ENCODE measurements around the gene MANSC4.

Gene MANSC4

DNA sequence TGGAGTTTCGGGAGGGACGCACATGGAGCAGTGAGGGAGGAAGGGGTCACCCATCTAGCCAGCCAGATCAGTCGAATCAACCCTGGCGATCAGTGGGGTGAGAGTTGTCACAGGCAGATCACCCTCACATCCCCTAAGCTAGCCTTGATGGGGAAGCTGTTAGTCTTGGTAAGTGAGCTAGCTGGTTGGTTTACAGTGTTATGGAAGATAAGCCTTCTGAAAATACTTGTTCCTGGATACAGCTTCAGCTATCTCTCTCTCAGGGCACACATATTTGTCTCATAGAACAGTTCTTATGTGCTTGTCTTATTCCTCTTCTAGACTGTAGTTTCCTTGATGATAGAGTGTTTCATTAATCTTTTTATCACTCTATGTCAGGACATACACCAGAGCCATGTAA lies 26.2 kb upstream of the MANSC4 start:
- no peaks in the 10 kb centered on the region for H3K36me3 ChIP-seq (ENCODE audit: insufficient read depth, low read length)
- TF ChIP-seq FOXP2 (optimal IDR thresholded peaks at IDR 0.05; ENCODE audit: control extremely low read depth, extremely low read length, insufficient read depth) (no peak), POLR2AphosphoS5 (IDR thresholded peaks at IDR 0.05; ENCODE audit: borderline replicate concordance, low read depth, low read length) (no peak), EZH2 (IDR thresholded peaks at IDR 0.05) (no peak)
- no peak overlapping the region for H3K9ac ChIP-seq (ENCODE audit: insufficient read length)
- H3K27ac ChIP-seq: no peak overlapping the region
- no peak overlapping the region for H3K4me3 ChIP-seq
- H3K9me3 ChIP-seq (ENCODE audit: low read depth, low read length): no peaks in the 10 kb centered on the region
- no peak for DNase-seq (ENCODE audit: low read depth, low spot score)

DNA sequence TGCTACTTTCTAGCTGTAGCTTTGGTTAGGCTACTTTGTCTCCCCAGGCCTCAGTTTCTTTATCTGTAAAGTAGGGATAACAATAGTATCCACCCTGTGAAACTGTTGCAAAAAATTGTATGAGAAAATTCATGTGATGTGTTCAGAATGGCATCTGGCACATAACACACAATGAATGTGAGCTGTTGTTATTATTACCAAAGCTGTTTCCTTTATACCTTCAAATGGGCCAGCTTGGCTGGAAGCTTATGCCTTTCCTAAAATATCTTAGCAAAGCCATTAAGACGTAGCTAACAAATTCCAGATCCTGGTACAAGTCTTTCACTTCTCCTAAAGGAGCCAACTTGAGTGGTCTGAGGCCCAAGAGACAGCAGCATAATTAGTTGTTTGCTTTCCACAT lies 25.2 kb upstream of the MANSC4 start:
- Histone ChIP-seq H3K4me3 (no peak overlapping the region), H3K9ac (ENCODE audit: insufficient read length) (no peak overlapping the region), H3K9me3 (ENCODE audit: low read depth, low read length) (no peaks in the 10 kb centered on the region), H3K27ac (no peak overlapping the region), H3K36me3 (ENCODE audit: insufficient read depth, low read length) (no peaks in the 10 kb centered on the region)
- DNase-seq (ENCODE audit: low read depth, low spot score): no peak
- TF ChIP-seq POLR2AphosphoS5 (IDR thresholded peaks at IDR 0.05; ENCODE audit: borderline replicate concordance, low read depth, low read length) (no peak), FOXP2 (optimal IDR thresholded peaks at IDR 0.05; ENCODE audit: control extremely low read depth, extremely low read length, insufficient read depth) (no peak), EZH2 (IDR thresholded peaks at IDR 0.05) (no peak)

DNA sequence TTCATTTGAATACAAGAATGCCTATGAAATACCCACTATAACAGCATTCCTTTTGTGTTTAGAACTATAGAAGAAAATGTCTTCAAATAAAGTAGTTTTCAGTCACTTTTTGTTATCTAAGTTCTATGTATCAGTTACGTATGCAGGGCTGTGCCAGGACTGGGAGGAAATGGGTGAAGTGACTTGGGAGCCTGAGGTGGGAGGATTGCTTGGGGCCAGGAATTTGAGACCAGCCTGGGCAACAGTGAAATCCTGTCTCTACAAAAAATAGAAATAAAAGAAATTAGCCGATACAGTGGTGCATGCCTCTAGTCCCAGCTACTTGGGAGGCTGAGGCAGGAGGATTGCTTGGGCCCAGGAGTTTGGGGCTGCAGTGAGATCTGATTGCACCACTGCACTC lies 22.9 kb upstream of the MANSC4 start:
- Histone ChIP-seq H3K9me3 (ENCODE audit: low read depth, low read length) (no peaks in the 10 kb centered on the region), H3K36me3 (ENCODE audit: insufficient read depth, low read length) (peaks cover 13% of the 10 kb centered on the region), H3K4me3 (no peak overlapping the region), H3K27ac (no peak overlapping the region), H3K9ac (ENCODE audit: insufficient read length) (no peak overlapping the region)
- TF ChIP-seq FOXP2 (optimal IDR thresholded peaks at IDR 0.05; ENCODE audit: control extremely low read depth, extremely low read length, insufficient read depth) (no peak), POLR2AphosphoS5 (IDR thresholded peaks at IDR 0.05; ENCODE audit: borderline replicate concordance, low read depth, low read length) (no peak), EZH2 (IDR thresholded peaks at IDR 0.05) (no peak)
- DNase-seq (ENCODE audit: low read depth, low spot score): no peak

DNA sequence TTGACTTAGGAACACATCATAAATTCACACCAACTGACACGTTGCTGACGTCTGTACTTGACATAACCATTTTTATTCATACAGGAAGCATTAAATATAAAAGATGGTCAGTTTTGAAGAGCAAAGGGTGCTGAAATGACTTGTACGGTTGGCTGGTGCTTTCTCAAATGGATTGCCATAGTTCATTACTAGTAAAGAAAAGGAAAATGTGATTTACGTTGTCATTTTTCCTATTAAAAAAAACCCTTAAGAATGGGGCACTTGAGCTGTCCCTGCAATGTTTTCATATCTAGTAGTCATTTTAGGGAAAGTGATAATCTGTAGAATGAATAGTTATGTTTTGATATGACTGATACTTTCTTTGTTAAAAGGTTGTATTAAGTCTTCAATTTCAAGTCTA lies 22.5 kb upstream of the MANSC4 start:
- H3K4me3 ChIP-seq: no peak overlapping the region
- TF ChIP-seq POLR2AphosphoS5 (IDR thresholded peaks at IDR 0.05; ENCODE audit: borderline replicate concordance, low read depth, low read length) (no peak), EZH2 (IDR thresholded peaks at IDR 0.05) (no peak), FOXP2 (optimal IDR thresholded peaks at IDR 0.05; ENCODE audit: control extremely low read depth, extremely low read length, insufficient read depth) (no peak)
- DNase-seq (ENCODE audit: low read depth, low spot score): no peak
- H3K36me3 ChIP-seq (ENCODE audit: insufficient read depth, low read length): peaks cover 18% of the 10 kb centered on the region
- H3K9me3 ChIP-seq (ENCODE audit: low read depth, low read length): no peaks in the 10 kb centered on the region
- no peak overlapping the region for H3K27ac ChIP-seq
- no peak overlapping the region for H3K9ac ChIP-seq (ENCODE audit: insufficient read length)

DNA sequence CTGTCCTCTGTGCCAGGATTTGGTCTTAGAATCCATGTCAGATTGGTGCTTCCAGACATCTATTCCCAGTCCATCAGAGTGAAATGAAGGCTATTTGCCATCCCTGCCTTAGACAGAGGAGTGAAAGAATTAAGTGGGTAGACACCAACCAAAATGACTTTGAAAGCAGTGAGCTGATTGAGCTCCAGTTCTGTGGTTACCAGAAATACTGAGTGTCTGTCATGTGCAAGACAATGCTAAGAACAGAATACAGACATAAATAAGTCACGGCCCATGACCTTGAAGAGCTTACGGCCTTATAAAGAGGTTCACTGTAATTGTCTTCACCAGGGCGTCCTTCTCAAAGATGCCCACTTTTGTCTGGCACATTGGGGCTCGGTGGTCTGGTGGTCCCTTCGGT lies 21.6 kb upstream of the MANSC4 start:
- no peak overlapping the region for H3K27ac ChIP-seq

DNA sequence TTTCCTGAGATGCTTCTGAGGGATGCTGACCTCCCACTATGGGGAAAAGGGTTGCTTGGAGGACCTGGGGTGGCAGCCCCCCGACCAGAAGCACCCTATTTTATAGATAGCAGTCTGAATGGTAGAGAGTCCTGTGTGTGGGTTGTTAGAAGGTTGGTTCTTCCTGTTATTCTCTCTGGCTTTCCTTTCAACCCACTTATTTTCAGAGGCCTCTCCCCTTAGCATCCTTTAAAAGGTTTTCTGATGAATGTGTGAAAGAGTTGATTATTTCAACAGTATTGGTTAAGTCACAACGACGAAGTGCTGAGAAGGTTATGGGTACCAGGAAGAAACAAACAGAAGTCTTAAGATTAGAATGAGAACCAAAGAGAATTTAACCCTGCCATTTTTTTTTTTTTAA lies 20.8 kb upstream of the MANSC4 start:
- TF ChIP-seq FOXP2 (optimal IDR thresholded peaks at IDR 0.05; ENCODE audit: control extremely low read depth, extremely low read length, insufficient read depth): no peak
- no peak for TF ChIP-seq POLR2AphosphoS5 (IDR thresholded peaks at IDR 0.05; ENCODE audit: borderline replicate concordance, low read depth, low read length)
- no peak for TF ChIP-seq EZH2 (IDR thresholded peaks at IDR 0.05)
- H3K27ac ChIP-seq: no peak overlapping the region
- peaks cover 31% of the 10 kb centered on the region for H3K36me3 ChIP-seq (ENCODE audit: insufficient read depth, low read length)
- H3K9ac ChIP-seq (ENCODE audit: insufficient read length): no peak overlapping the region
- no peaks in the 10 kb centered on the region for H3K9me3 ChIP-seq (ENCODE audit: low read depth, low read length)
- no peak overlapping the region for H3K4me3 ChIP-seq
- DNase-seq (ENCODE audit: low read depth, low spot score): no peak

More for the DNA sequence above, 21.6 kb upstream of the MANSC4 start:
- no peak for DNase-seq (ENCODE audit: low read depth, low spot score)
- Histone ChIP-seq H3K9me3 (ENCODE audit: low read depth, low read length) (no peaks in the 10 kb centered on the region), H3K36me3 (ENCODE audit: insufficient read depth, low read length) (peaks cover 25% of the 10 kb centered on the region), H3K9ac (ENCODE audit: insufficient read length) (no peak overlapping the region), H3K4me3 (no peak overlapping the region)
- no peak for TF ChIP-seq FOXP2 (optimal IDR thresholded peaks at IDR 0.05; ENCODE audit: control extremely low read depth, extremely low read length, insufficient read depth)
- TF ChIP-seq EZH2 (IDR thresholded peaks at IDR 0.05): no peak
- TF ChIP-seq POLR2AphosphoS5 (IDR thresholded peaks at IDR 0.05; ENCODE audit: borderline replicate concordance, low read depth, low read length): no peak

DNA sequence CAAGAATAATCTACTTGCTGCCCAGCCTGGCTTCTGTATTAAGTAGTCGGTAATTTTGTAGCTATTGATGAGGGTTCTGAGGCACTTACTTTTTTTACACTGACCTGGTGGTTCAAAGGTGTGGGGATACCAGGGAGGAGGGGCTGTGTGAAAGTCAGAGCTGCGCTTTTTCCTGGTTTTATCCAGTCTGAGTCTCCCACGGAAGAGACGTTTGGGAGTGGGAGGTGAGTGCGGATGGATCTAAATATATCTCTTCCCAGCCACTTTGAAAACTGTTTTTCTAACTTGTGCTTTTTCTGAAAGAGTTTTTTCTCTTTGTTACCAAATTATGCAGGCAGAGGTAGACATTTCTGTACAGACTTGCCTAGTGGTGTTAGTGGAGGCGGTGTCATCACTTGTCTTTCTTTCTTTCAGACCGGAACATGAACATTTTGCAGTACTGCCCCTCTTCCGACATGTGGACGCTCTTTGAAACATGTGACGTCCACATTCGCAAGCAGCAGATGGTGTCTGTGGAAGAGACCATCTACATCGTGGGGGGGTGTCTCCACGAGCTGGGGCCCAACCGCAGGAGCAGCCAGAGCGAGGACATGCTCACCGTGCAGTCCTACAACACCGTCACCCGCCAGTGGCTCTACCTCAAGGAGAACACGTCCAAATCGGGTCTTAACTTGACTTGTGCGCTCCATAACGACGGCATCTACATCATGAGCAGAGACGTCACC lies 17.4 kb upstream of the MANSC4 start:
- Histone ChIP-seq H3K27ac (no peak overlapping the region), H3K4me3 (no peak overlapping the region), H3K36me3 (ENCODE audit: insufficient read depth, low read length) (peaks cover 46% of the 10 kb centered on the region), H3K9ac (ENCODE audit: insufficient read length) (no peak overlapping the region), H3K9me3 (ENCODE audit: low read depth, low read length) (no peaks in the 10 kb centered on the region)
- TF ChIP-seq EZH2 (IDR thresholded peaks at IDR 0.05) (no peak), POLR2AphosphoS5 (IDR thresholded peaks at IDR 0.05; ENCODE audit: borderline replicate concordance, low read depth, low read length) (no peak), FOXP2 (optimal IDR thresholded peaks at IDR 0.05; ENCODE audit: control extremely low read depth, extremely low read length, insufficient read depth) (no peak)
- DNase-seq (ENCODE audit: low read depth, low spot score): no peak

DNA sequence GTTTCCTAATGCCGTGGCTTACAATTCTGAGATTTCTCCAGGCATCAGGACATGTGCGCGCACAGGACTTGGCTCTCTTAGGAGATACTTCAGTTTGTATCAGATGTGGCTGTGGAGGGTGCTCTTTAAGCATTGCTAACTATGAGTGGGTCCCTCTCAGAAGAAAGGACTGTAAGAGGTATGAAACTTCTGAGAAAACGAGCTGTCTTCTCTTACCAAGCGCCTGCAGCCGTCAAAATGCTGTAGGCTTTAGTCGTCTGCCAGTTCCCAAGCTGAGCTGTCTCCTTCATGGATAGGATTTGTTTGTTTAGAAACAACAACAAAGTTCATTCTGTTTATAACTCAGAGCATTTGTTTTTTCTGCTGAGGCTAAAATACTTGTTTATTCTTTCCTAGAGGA lies 16.1 kb upstream of the MANSC4 start:
- Histone ChIP-seq H3K27ac (no peak overlapping the region), H3K9me3 (ENCODE audit: low read depth, low read length) (no peaks in the 10 kb centered on the region), H3K4me3 (no peak overlapping the region), H3K9ac (ENCODE audit: insufficient read length) (no peak overlapping the region), H3K36me3 (ENCODE audit: insufficient read depth, low read length) (peaks cover 58% of the 10 kb centered on the region)
- no peak for DNase-seq (ENCODE audit: low read depth, low spot score)
- TF ChIP-seq POLR2AphosphoS5 (IDR thresholded peaks at IDR 0.05; ENCODE audit: borderline replicate concordance, low read depth, low read length): no peak
- no peak for TF ChIP-seq FOXP2 (optimal IDR thresholded peaks at IDR 0.05; ENCODE audit: control extremely low read depth, extremely low read length, insufficient read depth)
- no peak for TF ChIP-seq EZH2 (IDR thresholded peaks at IDR 0.05)

Measured in SK-N-MC (cell line).